Stimulated activated CD8-positive, alpha-beta memory T cell treated with anti-CD3 and anti-CD28 coated beads, Interleukin-15, amount 100 ng/mL, for 1 hour (primary cell): ENCODE results near the gene ADAMTS4.

Experiments
- DNase-seq: peaks from one replicate; pipeline ENCODE4 v3.0.0-alpha.2; 2020; ENCODE audit warnings: low read depth

The ADAMTS4 gene

GRCh38 chr1:161219078-161219892 is 20.4 kb upstream of the ADAMTS4 start:
- DNase-seq = no peak

- no peak for DNase-seq
These were observed 19.6 kb upstream of the ADAMTS4 start for GRCh38 chr1:161218301-161219077.

- no peak for DNase-seq
These were observed 19.0 kb upstream of the ADAMTS4 start for GRCh38 chr1:161217831-161218230.

DNA sequence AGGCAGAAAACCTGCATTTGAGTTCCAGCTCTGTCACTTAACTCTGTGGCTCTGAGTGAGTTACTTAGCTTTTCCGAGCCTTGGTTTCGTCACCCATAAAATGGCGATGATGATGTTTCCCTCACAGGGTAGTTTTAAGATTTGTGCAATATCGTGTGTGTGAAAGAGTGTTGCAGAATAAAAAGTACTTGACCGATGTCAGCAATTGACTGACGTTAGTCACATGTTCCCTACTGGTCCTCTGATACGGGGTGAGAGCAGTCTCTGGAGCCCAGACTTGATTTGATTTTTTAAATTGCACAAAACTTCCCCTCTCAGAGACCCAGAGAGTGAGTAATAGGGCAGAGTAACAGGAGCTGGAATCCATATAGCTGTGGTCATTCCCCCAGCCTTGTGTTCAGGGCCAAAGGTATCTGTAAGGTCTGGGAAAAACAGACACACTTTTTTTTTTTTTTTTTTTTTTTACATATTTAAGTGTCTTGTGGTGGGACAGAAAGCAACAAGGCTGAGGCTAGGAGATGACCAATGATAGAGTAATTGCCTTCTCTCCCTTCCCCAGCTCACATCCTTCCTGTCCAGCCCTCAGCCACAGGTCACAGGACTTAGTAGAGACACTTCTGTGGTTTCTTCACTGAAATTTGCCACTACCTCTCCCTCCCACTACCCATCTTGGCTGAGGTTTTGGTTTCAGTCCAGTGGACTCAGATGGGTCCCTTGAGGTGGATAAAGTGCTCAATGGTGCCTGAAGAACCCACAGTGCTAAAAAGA is 18.3 kb upstream of the ADAMTS4 start:
- DNase-seq = no peak

- no peak for DNase-seq
These were observed 16.2 kb upstream of the ADAMTS4 start, which contains the start of gene FCER1G for GRCh38 chr1:161215076-161215475. FCER1G (plus strand) TSS chr1:161215295; CDS start chr1:161215322, 27 bp downstream.

- DNase-seq = no peak
These were observed 15.5 kb upstream of the ADAMTS4 start for GRCh38 chr1:161214369-161214768.

DNA sequence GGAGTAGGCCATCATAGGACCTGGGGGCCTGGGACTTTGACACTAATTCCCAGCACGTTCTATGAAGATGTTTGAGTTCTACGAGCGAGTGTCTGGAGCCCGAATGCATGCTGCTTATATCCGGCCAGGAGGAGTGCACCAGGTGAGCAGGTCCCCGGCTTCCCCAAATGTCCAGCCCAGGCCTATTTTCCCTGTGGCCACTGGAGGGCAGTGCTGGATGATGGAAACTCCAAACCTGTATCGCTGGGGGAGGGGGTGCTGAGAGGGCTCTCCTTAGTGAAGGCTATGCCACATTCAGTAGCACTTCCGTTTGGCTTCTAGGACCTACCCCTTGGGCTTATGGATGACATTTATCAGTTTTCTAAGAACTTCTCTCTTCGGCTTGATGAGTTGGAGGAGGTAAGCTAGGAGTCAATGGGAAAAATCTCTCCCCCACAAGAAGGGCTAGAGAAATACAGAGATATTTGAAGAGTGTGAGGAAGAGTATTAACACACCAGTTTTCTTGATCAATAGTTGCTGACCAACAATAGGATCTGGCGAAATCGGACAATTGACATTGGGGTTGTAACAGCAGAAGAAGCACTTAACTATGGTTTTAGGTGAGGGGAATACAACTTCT is 11.0 kb upstream of the ADAMTS4 start:
- DNase-seq = peak; percentile 48

DNA sequence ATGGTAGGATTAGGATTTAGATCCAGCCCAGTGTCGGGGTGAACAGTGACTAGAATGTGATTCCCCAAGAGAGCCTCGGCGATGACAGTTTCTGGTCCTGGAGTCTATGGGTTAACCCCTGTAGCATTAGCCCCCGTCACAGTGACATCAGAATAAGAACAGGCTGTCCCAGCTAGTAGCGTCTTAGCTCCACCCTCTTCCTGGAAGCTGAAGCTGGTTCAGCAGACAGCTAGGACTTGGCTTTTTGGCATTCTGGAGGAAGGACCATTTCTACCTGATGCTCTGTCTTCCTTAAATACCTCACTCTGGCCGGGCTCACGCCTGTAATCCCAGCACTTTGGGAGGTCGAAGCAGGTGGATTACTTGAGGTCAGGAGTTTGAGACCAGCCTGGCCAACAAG is 8.3 kb upstream of the ADAMTS4 start:
- DNase-seq = no peak

GRCh38 chr1:161206411-161207140 is 7.7 kb upstream of the ADAMTS4 start:
- no peak for DNase-seq

DNA sequence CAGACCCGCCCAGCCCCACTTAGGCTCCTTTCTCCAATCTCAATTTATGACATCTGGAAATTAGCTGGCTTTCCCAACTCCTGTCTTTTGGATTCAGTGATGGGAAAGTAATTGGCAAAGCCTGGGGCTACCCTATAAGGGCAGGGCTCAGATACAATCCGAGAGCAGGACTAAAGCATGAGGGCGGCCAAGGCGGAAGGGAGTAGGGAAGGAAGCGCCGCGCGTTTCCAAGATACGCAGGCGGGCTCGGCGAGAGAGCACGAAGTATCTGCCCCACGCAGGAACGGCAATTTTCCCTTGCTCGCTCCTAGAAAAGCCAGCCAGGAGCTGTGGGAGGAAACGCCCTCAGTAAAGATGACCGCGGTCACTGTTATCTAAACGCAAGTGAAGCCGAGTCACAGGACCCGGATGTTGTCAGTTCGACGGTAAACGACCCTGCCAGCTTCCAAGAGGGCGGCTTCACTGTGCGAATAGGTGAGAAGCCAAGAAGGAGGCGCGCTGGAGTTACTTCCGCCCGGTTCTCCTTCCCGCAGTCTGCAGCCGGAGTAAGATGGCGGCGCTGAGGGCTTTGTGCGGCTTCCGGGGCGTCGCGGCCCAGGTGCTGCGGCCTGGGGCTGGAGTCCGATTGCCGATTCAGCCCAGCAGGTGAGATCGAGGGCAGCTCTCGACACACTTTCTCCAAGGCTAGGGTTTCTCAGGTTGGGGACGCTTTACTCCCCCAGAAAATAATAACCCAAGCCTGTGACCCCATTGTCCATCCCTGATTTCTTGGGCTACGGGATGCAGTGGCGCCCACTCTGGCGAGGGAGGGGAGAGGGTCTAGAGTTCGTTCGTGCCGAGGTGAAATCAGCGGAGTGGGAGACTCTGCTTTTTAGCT is 3.2 kb upstream of the ADAMTS4 start, which contains the start of gene NDUFS2:
Gene NDUFS2 (plus strand): TSS at position 532 of the 877 bp plus-strand sequence. CDS start 19 bp downstream, at position 551.
- peak; percentile 92 for DNase-seq

DNA sequence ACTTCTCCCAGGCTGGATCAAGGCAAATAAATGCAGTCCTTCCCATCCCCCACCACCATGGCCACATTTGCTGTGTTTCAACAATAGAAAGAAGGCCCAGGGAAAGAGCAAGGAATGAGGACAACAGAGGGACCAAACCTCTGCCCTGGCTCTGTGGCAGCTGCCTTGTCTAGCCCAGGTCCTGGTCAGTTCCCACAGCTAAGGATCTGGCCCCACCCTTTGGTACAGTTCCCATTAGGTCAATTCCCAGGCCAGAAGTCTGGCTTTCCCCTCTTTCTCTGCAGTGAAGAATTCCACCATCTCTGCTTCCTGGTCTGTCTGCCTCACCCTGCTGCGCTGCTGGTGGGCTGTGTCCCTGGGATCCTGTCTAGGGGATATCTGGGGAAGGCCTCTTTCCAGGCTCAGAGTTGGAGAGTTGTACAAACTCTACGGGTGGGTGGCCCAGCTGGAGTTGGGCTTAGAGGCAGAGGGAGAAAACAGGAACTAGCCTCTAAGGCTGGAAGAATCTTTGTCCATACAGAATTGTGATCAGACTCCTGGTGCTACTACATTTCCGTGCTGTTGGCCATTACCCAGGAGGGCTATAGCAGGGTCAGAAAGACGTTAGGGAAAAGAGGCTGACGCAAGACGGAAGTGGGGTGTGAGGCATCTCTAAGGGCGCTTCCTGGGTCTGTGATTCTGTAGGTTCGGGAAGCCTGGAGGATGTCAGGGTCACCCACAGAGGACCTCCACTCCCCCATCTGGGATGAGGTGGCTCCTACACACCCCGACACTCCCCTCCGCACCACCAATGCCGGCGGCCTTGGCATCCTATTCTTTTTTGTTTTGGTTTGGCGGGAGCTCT is 2.4 kb upstream of the ADAMTS4 start:
- no peak for DNase-seq

GRCh38 chr1:161200421-161200991 is 1.7 kb upstream of the ADAMTS4 start:
- DNase-seq = no peak

DNA sequence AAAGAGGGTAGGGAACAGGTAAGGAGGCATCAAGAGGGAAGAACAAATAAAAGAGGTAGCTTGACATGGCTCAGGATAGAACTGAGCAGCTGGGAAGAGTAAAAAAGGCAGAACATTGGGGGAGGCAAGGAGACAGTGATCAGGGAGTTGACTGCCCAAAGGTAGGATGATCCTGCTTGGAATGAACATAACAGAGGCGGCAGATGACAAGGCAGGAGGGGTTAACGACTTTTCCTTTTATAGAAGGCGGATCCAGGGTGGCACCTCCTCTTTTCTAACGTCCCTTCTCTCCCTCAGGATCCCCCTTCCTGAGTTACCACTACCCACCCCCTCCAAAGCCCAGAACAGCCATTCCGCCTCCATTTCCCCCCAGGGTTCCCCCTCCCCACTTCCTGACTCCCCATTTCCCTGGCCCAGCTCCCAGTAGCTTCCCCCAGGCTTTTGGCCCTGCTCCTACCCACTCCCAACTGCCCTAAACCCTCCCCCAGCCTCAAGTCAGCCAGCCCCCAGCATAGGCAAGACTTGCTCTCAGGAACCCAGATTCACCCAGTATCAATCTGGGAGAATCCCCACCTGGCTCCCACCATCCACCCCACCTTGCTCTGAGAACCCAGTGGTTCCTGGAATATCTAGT is 769 bp upstream of the ADAMTS4 start:
- no peak for DNase-seq

- no peak for DNase-seq
These were observed 509 bp downstream of the ADAMTS4 start for GRCh38 chr1:161198194-161198896.

DNA sequence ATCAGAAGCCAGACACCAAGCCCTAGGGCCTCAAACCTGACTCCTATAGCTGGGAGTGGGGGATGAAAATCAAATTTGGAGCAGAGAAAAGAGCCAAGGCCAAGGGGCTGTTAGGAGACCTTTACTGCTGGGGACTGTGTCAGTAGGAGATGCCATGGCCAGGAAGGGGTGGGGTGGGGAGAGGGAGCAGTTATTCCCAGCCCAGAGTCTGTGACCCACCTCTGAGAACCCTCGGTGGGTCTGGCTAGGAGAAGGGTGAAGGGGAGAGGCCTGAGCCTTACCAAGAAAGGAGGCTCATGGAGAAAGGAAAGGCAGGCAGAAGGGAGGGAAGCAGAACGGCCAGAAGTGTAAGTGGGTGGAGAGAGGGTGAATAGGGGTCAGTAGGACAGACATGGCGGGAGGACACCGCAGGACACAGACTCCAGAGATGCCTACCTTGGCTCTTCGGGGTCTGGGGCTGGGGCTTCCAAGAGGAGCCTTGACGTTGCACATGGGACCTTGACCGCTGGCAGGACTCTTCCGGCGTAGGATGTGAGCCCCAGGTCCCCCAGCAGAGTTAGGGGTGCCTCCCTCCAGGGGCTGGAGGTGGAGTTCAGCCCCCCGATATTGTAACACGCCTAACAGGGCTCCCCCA is 1.2 kb downstream of the ADAMTS4 start:
- no peak for DNase-seq

DNA sequence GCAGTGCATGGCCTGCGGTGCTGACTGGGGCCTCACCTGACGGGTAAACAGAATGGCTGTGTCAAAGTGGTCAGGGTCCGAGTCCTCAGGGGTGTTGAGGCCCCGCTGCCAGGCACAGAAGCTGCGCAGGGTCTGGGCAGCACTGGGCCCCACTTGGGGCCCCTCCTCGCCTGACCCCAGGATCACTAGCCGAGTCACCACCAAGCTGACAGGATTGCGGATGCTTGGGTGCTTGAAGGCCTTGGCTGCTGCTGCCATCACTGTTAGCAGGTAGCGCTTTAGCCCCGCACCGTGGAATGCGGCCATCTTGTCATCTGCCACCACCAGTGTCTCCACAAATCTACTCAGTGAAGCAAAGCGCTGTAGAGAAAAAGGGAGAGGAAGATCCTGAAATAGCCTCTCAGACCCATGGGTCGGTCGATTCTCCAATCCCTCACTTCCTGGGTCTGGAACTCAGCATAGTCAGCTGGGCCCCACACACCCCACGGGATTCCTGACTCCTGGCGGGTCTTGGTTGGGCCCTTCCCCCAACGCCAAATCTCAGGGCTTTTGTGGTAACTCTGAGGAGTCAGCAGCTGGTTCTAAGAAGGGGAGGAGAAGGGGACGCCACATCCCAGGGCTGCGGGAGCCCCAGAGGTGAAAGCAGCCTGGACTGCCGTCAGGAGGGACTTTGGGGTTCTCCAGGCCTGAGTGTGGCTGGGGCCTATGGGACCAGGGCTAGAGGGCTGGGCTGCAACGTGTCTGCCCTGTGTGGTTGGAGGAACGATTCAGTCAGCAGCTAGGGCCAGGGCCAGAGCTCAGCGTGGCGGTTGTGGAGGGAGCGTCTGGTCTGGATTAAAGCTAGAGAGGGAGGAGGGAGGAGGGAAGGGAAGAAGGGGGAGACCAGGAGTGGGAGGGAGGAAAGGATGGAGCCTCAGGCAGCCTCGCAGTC is 2.1 kb downstream of the ADAMTS4 start:
- no peak for DNase-seq
